HFFc6 (cell line): ENCODE measurements around the gene RARB. TPM values are rescaled to one million over a fixed set of nuclear protein-coding genes. Genes with fewer than 3 reads are reported as not detected.

ENCODE experiments used
- DNase-seq: peaks from one replicate; pipeline ENCODE4 v3.0.0-alpha.2; 2018
- H3K27ac Mint-ChIP-seq: 2 replicates; pipeline ENCODE4 v1.8.0; 2020; ENCODE audit warnings: mild to moderate bottlenecking, mixed read lengths
- H3K27me3 Mint-ChIP-seq: 2 replicates; pipeline ENCODE4 v1.8.0; 2021; ENCODE audit warnings: mild to moderate bottlenecking, moderate library complexity, mixed read lengths; ENCODE audit not compliant: insufficient read depth
- H3K36me3 Mint-ChIP-seq: 2 replicates; pipeline ENCODE4 v1.8.0; 2021; ENCODE audit warnings: low read depth, mixed read lengths
- H3K4me1 Mint-ChIP-seq: 2 replicates; pipeline ENCODE4 v1.8.0; 2020; ENCODE audit warnings: low read depth, mixed read lengths
- H3K4me3 Mint-ChIP-seq: 2 replicates; pipeline ENCODE4 v1.8.0; 2020; ENCODE audit warnings: mild to moderate bottlenecking, moderate library complexity, mixed read lengths
- H3K9me3 Mint-ChIP-seq: 2 replicates; pipeline ENCODE4 v1.8.0; 2020; ENCODE audit warnings: mild to moderate bottlenecking, mixed read lengths
- CTCF ChIP-seq: fragments of 200-600 bp; sonication (generic); IDR thresholded peaks from 2 replicates; pipeline ENCODE4 v1.5.0; 2021; ENCODE audit warnings: antibody characterized with exemption, mild to moderate bottlenecking
- total RNA-seq, 6 experiments: library from RNA; stranded (reverse); fragmentation: NEBNext Ultra II Directional; extraction: Animal tissue kit (Norgen Biotek cat#: 25700); gene quantifications; 2 replicates in 1 of 6; 3 replicates in 5 of 6; pipeline ENCODE4 v1.2.3, GENCODE V29; 2021

RARB gene
- total RNA-seq, 6 experiments from 2014 or later: 1.6 to 2.4 (median 1.8) TPM; not detected in 2

DNA sequence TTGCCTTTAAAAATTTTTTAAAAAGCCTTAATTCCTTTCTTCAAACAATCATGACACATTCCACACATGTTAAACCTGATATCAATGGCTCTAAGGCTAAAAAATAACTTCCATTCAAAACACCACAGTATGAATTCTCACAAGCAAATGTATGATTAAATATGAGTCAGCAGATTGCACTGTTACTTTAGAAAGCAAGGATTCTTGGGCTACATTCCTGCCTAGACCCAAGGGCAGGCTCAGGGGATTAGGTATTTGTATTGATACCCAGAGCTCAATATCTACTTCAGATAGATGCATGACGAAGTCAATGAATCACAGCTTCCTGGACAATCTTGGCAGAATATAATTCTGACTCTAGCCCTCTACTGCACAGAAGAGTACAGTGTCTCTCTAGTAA lies 65.7 kb downstream of the RARB start:
- H3K36me3 Mint-ChIP-seq: peaks cover 47% of the 10 kb centered on the region
- H3K27me3 Mint-ChIP-seq: no peaks in the 10 kb centered on the region; the same call in 1 of the 2 replicates
- no peak; the same call in 1 of the 2 replicates for TF ChIP-seq CTCF
- H3K4me1 Mint-ChIP-seq: peaks cover 37% of the 10 kb centered on the region; the same call in 1 of the 2 replicates
- peak overlapping the region; percentile 66; the same call in 1 of the 2 replicates for H3K27ac Mint-ChIP-seq
- H3K9me3 Mint-ChIP-seq: peaks cover 67% of the 10 kb centered on the region
- peak; percentile 4 for DNase-seq
- H3K4me3 Mint-ChIP-seq: no peak overlapping the region

- Mint-ChIP-seq H3K36me3 (peaks cover 46% of the 10 kb centered on the region), H3K27me3 (no peaks in the 10 kb centered on the region), H3K9me3 (peaks cover 65% of the 10 kb centered on the region), H3K27ac (no peak overlapping the region), H3K4me3 (no peak overlapping the region), H3K4me1 (peaks cover 42% of the 10 kb centered on the region; the same call in 1 of the 2 replicates)
- no peak for TF ChIP-seq CTCF
- DNase-seq: no peak
Observed at GRCh38 chr3:25495304-25495703, 67.2 kb downstream of the RARB start.

GRCh38 chr3:25495726-25496253 lies 67.7 kb downstream of the RARB start:
- Mint-ChIP-seq H3K36me3 (peaks cover 44% of the 10 kb centered on the region), H3K27me3 (no peaks in the 10 kb centered on the region), H3K4me1 (peaks cover 42% of the 10 kb centered on the region; the same call in 1 of the 2 replicates), H3K27ac (no peak overlapping the region), H3K9me3 (peaks cover 61% of the 10 kb centered on the region), H3K4me3 (no peak overlapping the region)
- no peak for DNase-seq
- no peak for TF ChIP-seq CTCF

DNA sequence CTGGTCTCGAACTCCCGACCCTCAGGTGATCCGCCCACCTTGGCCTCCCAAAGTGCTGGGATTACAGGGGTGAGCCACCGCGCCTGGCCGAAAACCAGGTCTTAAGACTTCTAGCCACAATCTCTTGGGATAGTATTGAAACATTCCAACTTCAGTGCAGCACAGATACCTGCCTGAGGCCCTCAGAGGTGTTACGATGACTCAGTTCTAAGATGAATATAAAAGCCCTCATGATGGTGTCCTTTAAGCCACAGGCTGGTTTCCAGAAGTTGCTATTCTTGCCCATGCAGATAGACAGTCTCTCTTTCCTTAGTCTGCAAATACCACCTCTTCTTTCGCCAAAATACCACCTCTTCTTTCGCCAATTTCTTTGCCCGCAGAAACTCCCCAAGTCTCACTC lies 69.0 kb downstream of the RARB start:
- H3K36me3 Mint-ChIP-seq: peaks cover 45% of the 10 kb centered on the region
- H3K27ac Mint-ChIP-seq: no peak overlapping the region
- no peaks in the 10 kb centered on the region for H3K27me3 Mint-ChIP-seq
- no peak overlapping the region for H3K4me3 Mint-ChIP-seq
- no peak for DNase-seq
- no peak for TF ChIP-seq CTCF
- peaks cover 42% of the 10 kb centered on the region; the same call in 1 of the 2 replicates for H3K4me1 Mint-ChIP-seq
- H3K9me3 Mint-ChIP-seq: peaks cover 57% of the 10 kb centered on the region

DNA sequence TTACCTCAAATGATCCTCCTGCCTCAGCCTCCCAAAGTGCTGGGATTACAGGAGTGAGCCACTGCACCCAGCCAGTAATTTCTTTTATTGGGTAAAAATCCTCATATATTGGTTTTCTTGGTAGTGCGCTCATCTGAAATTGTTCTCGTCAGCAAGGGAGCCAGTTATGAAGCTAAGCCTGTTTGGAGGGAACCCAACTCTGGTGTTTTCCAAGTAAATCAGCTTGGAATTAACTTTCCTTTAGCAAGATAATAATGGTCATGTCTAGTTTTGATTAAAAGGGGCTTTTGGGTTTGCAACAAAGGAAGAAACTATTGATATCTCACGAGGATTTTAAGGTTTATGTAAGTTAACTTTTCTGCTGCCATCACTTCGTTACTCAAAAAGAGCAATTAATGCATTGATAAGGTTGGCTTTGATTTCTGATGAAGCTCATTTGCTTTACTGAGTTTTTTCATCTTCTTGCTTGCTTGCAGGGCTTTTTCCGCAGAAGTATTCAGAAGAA lies 72.7 kb downstream of the RARB start:
- Mint-ChIP-seq H3K36me3 (peaks cover 16% of the 10 kb centered on the region), H3K9me3 (peaks cover 20% of the 10 kb centered on the region), H3K27me3 (peaks cover 4% of the 10 kb centered on the region; the same call in 1 of the 2 replicates), H3K4me1 (peaks cover 29% of the 10 kb centered on the region; the same call in 1 of the 2 replicates), H3K27ac (no peak overlapping the region), H3K4me3 (no peak overlapping the region)
- TF ChIP-seq CTCF: no peak
- no peak for DNase-seq
